ENCODE results near the gene PRKN.

GRCh38 chr6:162726947-162727321 lies 632 bp downstream of the PRKN start:
- TF ChIP-seq CTCF (IDR thresholded peaks at IDR 0.05): no peak
- TF ChIP-seq ZFX (IDR thresholded peaks at IDR 0.05; ENCODE audit: borderline replicate concordance): no peak

All from 22Rv1 (cell line).